H1 (cell line): ENCODE results near the gene CTAG1A.
"Not testable (repeated sequence)": the region's sequence is repeated elsewhere in the genome, so short reads cannot be mapped to it uniquely, and the experiment has no call there.

Source experiments
- CEBPB ChIP-seq: IDR thresholded peaks from 2 replicates; pipeline ENCODE4 v1.6.1; 2012; ENCODE audit warnings: low read depth, low read length
- CHD2 ChIP-seq: IDR thresholded peaks from 2 replicates; pipeline ENCODE4 v1.6.1; 2012; ENCODE audit warnings: low read length, improper control_type of control experiment
- EZH2 ChIP-seq: fragments of 200-600 bp; sonication (generic); IDR thresholded peaks from 2 replicates; pipeline ENCODE4 v1.7.1; 2012; ENCODE audit warnings: low read depth, mild to moderate bottlenecking, moderate library complexity, low read length, inconsistent platforms; ENCODE audit not compliant: severe bottlenecking
- HDAC2 ChIP-seq, 2 experiments: fragments of 300-600 bp in 1 of 2; sonication (generic) in 1 of 2; IDR thresholded peaks; 2 replicates each; pipeline ENCODE4 v1.6.1; 2011 to 2012; ENCODE audit warnings: low read depth in 2 of 2, low read length in 2 of 2, mild to moderate bottlenecking in 2 of 2, moderate library complexity in 2 of 2, borderline replicate concordance in 1 of 2, inconsistent platforms in 1 of 2
- KDM4A ChIP-seq: IDR thresholded peaks from one replicate; pipeline ENCODE4 v1.7.1; 2012; ENCODE audit warnings: low read depth, mild to moderate bottlenecking, moderate library complexity, low read length, inconsistent platforms; ENCODE audit not compliant: severe bottlenecking
- MAFK ChIP-seq: IDR thresholded peaks from 2 replicates; pipeline ENCODE4 v1.6.1; 2012; ENCODE audit warnings: low read depth, mild to moderate bottlenecking, improper control_type of control experiment, low read length
- POLR2A ChIP-seq, 2 experiments: IDR thresholded peaks; 1 replicate in 1 of 2; 2 replicates in 1 of 2; pipeline ENCODE4 v1.6.1; 2011; ENCODE audit warnings: low read depth in 2 of 2, low read length in 2 of 2, mild to moderate bottlenecking in 2 of 2; ENCODE audit errors: control extremely low read depth in 1 of 2
- POLR2AphosphoS5 ChIP-seq: IDR thresholded peaks from 2 replicates; pipeline ENCODE4 v1.6.1; 2011; ENCODE audit warnings: low read depth, low read length
- RNF2 ChIP-seq: fragments of 200-900, 300-1000 bp; sonication (generic); IDR thresholded peaks from 2 replicates; pipeline ENCODE4 v1.7.1; 2016; ENCODE audit warnings: borderline replicate concordance, low read depth, mild to moderate bottlenecking, antibody characterized with exemption, low read length; ENCODE audit not compliant: poor library complexity, severe bottlenecking; ENCODE audit errors: missing control alignments
- SIN3A ChIP-seq, 2 experiments: IDR thresholded peaks in 1 of 2; conservative IDR thresholded peaks in 1 of 2; 2 replicates each; pipeline ENCODE4 v1.6.1; 2011 to 2012; ENCODE audit warnings: low read length in 2 of 2, improper control_type of control experiment in 1 of 2, low read depth in 1 of 2, mild to moderate bottlenecking in 1 of 2
- TAF1 ChIP-seq: IDR thresholded peaks from 2 replicates; pipeline ENCODE4 v1.6.1; 2011; ENCODE audit warnings: mild to moderate bottlenecking, low read depth, low read length
- TCF12 ChIP-seq: IDR thresholded peaks from 2 replicates; pipeline ENCODE4 v1.6.1; 2011; ENCODE audit warnings: low read depth, mild to moderate bottlenecking, low read length
- TF ChIP-seq, protein P1 (sequence below), 3 experiments: IDR thresholded peaks; 1 replicate in 2 of 3; 2 replicates in 1 of 3; pipeline versions ENCODE4 v1.5.1 to v1.6.1; 2011; ENCODE audit warnings: low read length in 3 of 3, mild to moderate bottlenecking in 3 of 3, inconsistent platforms in 2 of 3, low read depth in 1 of 3, moderate library complexity in 1 of 3; ENCODE audit not compliant: insufficient read depth in 1 of 3; ENCODE audit errors: control extremely low read depth in 1 of 3

DNA sequence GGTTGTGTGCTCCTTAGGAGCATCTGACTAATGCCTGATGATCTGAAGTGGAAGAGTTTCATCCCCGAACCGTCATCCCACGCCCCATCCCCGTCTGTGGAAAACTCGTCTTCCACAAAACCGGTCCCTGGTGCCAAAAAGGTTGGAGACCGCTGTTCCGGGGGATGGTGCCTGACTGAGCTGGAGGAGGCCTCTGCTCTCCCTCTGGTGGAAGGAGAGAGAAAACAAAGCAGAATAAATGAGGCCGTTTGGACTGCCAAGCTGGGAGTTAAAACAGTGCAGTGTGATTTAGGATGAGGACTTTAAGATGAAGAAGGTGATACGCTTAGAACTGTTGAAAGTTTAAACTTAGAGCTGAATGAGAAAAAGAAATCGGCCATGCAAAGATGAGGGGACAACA, 48.7 kb downstream of the CTAG1A start:
- not testable (repeated sequence) for TF ChIP-seq RNF2; POLR2A (IDR thresholded peaks at IDR 0.05; ENCODE audit: control extremely low read depth in 1 of 2, low read depth in 2 of 2, low read length in 2 of 2); TAF1; HDAC2 (IDR thresholded peaks at IDR 0.05; ENCODE audit: borderline replicate concordance in 1 of 2, low read depth in 2 of 2, low read length in 2 of 2); CHD2; KDM4A; EZH2; POLR2AphosphoS5; CEBPB; MAFK; TCF12; SIN3A (conservative IDR thresholded peaks at IDR 0.05 in 1 of 2, IDR thresholded peaks at IDR 0.05 in 1 of 2; ENCODE audit: low read depth in 1 of 2, low read length in 2 of 2)
- TF ChIP-seq, protein P1, sequence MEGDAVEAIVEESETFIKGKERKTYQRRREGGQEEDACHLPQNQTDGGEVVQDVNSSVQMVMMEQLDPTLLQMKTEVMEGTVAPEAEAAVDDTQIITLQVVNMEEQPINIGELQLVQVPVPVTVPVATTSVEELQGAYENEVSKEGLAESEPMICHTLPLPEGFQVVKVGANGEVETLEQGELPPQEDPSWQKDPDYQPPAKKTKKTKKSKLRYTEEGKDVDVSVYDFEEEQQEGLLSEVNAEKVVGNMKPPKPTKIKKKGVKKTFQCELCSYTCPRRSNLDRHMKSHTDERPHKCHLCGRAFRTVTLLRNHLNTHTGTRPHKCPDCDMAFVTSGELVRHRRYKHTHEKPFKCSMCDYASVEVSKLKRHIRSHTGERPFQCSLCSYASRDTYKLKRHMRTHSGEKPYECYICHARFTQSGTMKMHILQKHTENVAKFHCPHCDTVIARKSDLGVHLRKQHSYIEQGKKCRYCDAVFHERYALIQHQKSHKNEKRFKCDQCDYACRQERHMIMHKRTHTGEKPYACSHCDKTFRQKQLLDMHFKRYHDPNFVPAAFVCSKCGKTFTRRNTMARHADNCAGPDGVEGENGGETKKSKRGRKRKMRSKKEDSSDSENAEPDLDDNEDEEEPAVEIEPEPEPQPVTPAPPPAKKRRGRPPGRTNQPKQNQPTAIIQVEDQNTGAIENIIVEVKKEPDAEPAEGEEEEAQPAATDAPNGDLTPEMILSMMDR (IDR thresholded peaks at IDR 0.05; ENCODE audit: control extremely low read depth in 1 of 3, insufficient read depth in 1 of 3, low read depth in 1 of 3, low read length in 3 of 3) = not testable (repeated sequence)
